K562 (cell line): ENCODE results near the gene DAGLA. TPM values are rescaled to one million over a fixed set of nuclear protein-coding genes. Genes with fewer than 3 reads are reported as not detected.

Experiments used
- ATAC-seq: fragments of 200-7000 bp; cut with Tn5 transposase; 3 replicates; pipeline ENCODE4 v1.9.1; 2020; ENCODE audit warnings: moderate library complexity
- BruUV-seq: library from RNA; stranded (reverse); fragments of 400-500 nt; replicated peaks from 2 replicates; lab custom pipeline; 2021; lab: Mats Ljungman, UMichigan
- CTCF ChIA-PET: fragments of 300-600 bp; formaldehyde crosslinking; extraction: SDS; loops from one replicate; lab custom pipeline; 2021; ENCODE audit warnings: low intra/inter-chr PET ratio; lab: Yijun Ruan, JAX
- POLR2A ChIA-PET: fragments of 300-600, 350-650 bp; sonication (Branson Sonifier 250); formaldehyde crosslinking; extraction: SDS; loops from one replicate; lab custom pipeline; 2021; ENCODE audit warnings: antibody characterized with exemption, inconsistent platforms; lab: Yijun Ruan, JAX
- DNase-seq, 4 experiments: peaks; one replicate each; pipeline versions ENCODE4 v3.0.0 to v3.0.0-alpha.2; 2011 to 2018; ENCODE audit warnings: low spot score in 3 of 4, mixed read lengths in 3 of 4; ENCODE audit errors: extremely low read depth in 1 of 4
- FAIRE-seq: peaks from 2 replicates; lab custom pipeline; 2011; peaks lifted over from hg19 to GRCh38; lab: Jason Lieb, UNC
- H2AFZ ChIP-seq: 2 replicates; pipeline ENCODE4 v1.6.0; 2011; ENCODE audit warnings: low read depth, low read length, control low read depth, inconsistent platforms
- H3K27ac ChIP-seq: fragments of 200-600 bp; 3 replicates; pipeline ENCODE4 v1.8.0; 2011; ENCODE audit warnings: low read depth, mild to moderate bottlenecking, control low read depth, inconsistent platforms, low read length, moderate library complexity, mixed read lengths; ENCODE audit errors: extremely low read depth
- H3K27me3 ChIP-seq, 2 experiments: fragments of 300-600 bp in 1 of 2; 2 replicates in 1 of 2; 3 replicates in 1 of 2; pipeline versions ENCODE4 v1.6.0 to v1.8.0; 2011; ENCODE audit warnings: inconsistent platforms in 2 of 2, low read length in 2 of 2, mild to moderate bottlenecking in 1 of 2, mixed read lengths in 1 of 2, moderate library complexity in 1 of 2; ENCODE audit not compliant: control insufficient read depth in 2 of 2, insufficient read depth in 2 of 2
- H3K36me3 ChIP-seq: fragments of 300-600 bp; 3 replicates; pipeline ENCODE4 v1.8.0; 2011; ENCODE audit warnings: mild to moderate bottlenecking, low read length, inconsistent platforms; ENCODE audit not compliant: control insufficient read depth, insufficient read depth
- H3K4me1 ChIP-seq, 2 experiments: fragments of 200-600 bp in 1 of 2; replicated peaks in 1 of 2; 2 replicates in 1 of 2; 3 replicates in 1 of 2; pipeline versions ENCODE4 v1.5.1 to v1.8.0; 2011; ENCODE audit warnings: inconsistent platforms in 2 of 2, low read length in 2 of 2, mild to moderate bottlenecking in 1 of 2, mixed read lengths in 1 of 2, moderate library complexity in 1 of 2; ENCODE audit not compliant: control insufficient read depth in 2 of 2, insufficient read depth in 2 of 2
- H3K4me2 ChIP-seq: 2 replicates; pipeline ENCODE4 v1.6.1; 2011; ENCODE audit warnings: low read length, control low read depth, inconsistent platforms, mixed read lengths; ENCODE audit not compliant: insufficient read depth
- H3K4me3 ChIP-seq: fragments of 200-600 bp; sonication (generic), shearing (Covaris generic); 2 replicates; pipeline ENCODE4 v1.5.1; 2016; ENCODE audit warnings: control low read depth, inconsistent platforms
- H3K79me2 ChIP-seq: fragments of 200-600 bp; 3 replicates; pipeline ENCODE4 v1.8.0; 2011; ENCODE audit warnings: low read length, inconsistent platforms; ENCODE audit not compliant: control insufficient read depth, insufficient read depth
- H3K9ac ChIP-seq, 2 experiments: 2 replicates each; pipeline versions ENCODE4 v1.6.0 to v1.6.1; 2011; ENCODE audit warnings: low read depth in 2 of 2, low read length in 2 of 2, control low read depth in 1 of 2, inconsistent platforms in 1 of 2, mild to moderate bottlenecking in 1 of 2, mixed read lengths in 1 of 2; ENCODE audit not compliant: insufficient read depth in 1 of 2
- H3K9me1 ChIP-seq: one replicate; pipeline ENCODE4 v1.6.0; 2011; ENCODE audit warnings: inconsistent platforms, mild to moderate bottlenecking, low read length, moderate library complexity; ENCODE audit not compliant: control insufficient read depth, insufficient read depth
- H3K9me3 ChIP-seq: replicated peaks from 2 replicates; pipeline ENCODE4 v1.5.1; 2011; ENCODE audit warnings: low read depth, low read length, inconsistent platforms; ENCODE audit not compliant: control insufficient read depth, insufficient read depth
- H4K20me1 ChIP-seq: replicated peaks from 2 replicates; pipeline ENCODE4 v1.6.1; 2011; ENCODE audit warnings: low read length, inconsistent platforms, mixed read lengths; ENCODE audit not compliant: control insufficient read depth, insufficient read depth
- MYBL2 ChIP-seq, 2 experiments: fragments of 450-650 bp in 1 of 2; sonication (generic) in 1 of 2; formaldehyde crosslinking in 1 of 2; IDR thresholded peaks; 2 replicates each; pipeline versions ENCODE4 v1.6.1 to v1.8.1; 2017 to 2022; ENCODE audit warnings: borderline replicate concordance in 1 of 2, inconsistent platforms in 1 of 2, low read depth in 1 of 2, mild to moderate bottlenecking in 1 of 2, missing genetic modification reagents in 1 of 2, moderate library complexity in 1 of 2
- NFRKB ChIP-seq: fragments of 450-650 bp; IDR thresholded peaks from 2 replicates; pipeline ENCODE4 v1.6.1; 2016; ENCODE audit warnings: low read depth
- SAFB ChIP-seq: fragments of 200-400 bp; formaldehyde crosslinking; IDR thresholded peaks from 2 replicates; pipeline ENCODE4 v1.6.1; 2017; ENCODE audit warnings: low read depth, low read length, borderline replicate concordance
- SNIP1 ChIP-seq: fragments of 450-650 bp; IDR thresholded peaks from 2 replicates; pipeline ENCODE4 v1.7.1; 2017; ENCODE audit warnings: low read depth, mild to moderate bottlenecking
- U2AF2 ChIP-seq: fragments of 200-400 bp; formaldehyde crosslinking; optimal IDR thresholded peaks from 2 replicates; pipeline ENCODE3; 2017; ENCODE audit warnings: low read depth, mild to moderate bottlenecking, low read length
- XRCC4 ChIP-seq: IDR thresholded peaks from one replicate; pipeline ENCODE4 v1.6.1; 2011; ENCODE audit not compliant: insufficient read depth, insufficient read length; ENCODE audit errors: extremely low read depth
- ZFP36 ChIP-seq: fragments of 150-350 bp; IDR thresholded peaks from 2 replicates; pipeline ENCODE4 v1.6.1; 2018; ENCODE audit warnings: low read length, low read depth; ENCODE audit not compliant: partially characterized antibody
- ZFX ChIP-seq: sonication (generic); formaldehyde crosslinking; IDR thresholded peaks from 2 replicates; pipeline ENCODE4 v1.8.0; 2022; ENCODE audit warnings: mild to moderate bottlenecking, missing genetic modification reagents, moderate library complexity
- ZNF143 ChIP-seq: sonication (generic); formaldehyde crosslinking; IDR thresholded peaks from 2 replicates; pipeline ENCODE4 v1.9.0; 2022; ENCODE audit warnings: mild to moderate bottlenecking, missing genetic modification reagents
- WGBS: fragments of 100-300 bp; shearing (Covaris generic); methylation state at CpG from one replicate; pipeline ENCODE4 v1.1.6; 2016; ENCODE audit warnings: low coverage, mixed read lengths; ENCODE audit not compliant: insufficient coverage; ENCODE audit errors: missing lambda C conversion rate; 5-methylcytosine and 5-hydroxymethylcytosine counted together
- in situ Hi-C: fragments of 300-500 bp; cut with MboI; formaldehyde crosslinking; loops from 4 replicates; pipeline ENCODE4 v1.15.0; 2018; ENCODE audit warnings: inconsistent platforms, mixed read lengths
- intact Hi-C: fragments of 100-400 bp; cut with micrococcal nuclease; formaldehyde crosslinking; loops from 2 replicates; pipeline ENCODE4 v1.14.2; 2022
- polyA plus RNA-seq, 8 experiments: library from polyadenylated mRNA; depleted of rRNA in 4 of 8; stranded (reverse) in 5 of 8; unstranded in 3 of 8; fragments of >200 nt; fragmentation: Nextera tagmentation in 2 of 8; fragmentation: Illumina TruSeq in 1 of 8; extraction: Ambion mirVana in 2 of 8; extraction: Trizol in 1 of 8; gene quantifications; 2 replicates each; pipeline versions ENCODE4 v1.2.1 to v1.2.3, GENCODE V29; 2011 to 2014; ENCODE audit warnings: inconsistent platforms in 1 of 8, missing spikeins in 1 of 8
- total RNA-seq, 7 experiments: library from RNA; depleted of rRNA in 6 of 7; stranded (reverse); fragments of >200 nt in 6 of 7; fragmentation: Illumina TruSeq in 2 of 7; extraction: Trizol in 2 of 7; gene quantifications; 2 replicates each; pipeline versions ENCODE4 v1.2.1 to v1.2.3, GENCODE V29; 2011 to 2021; ENCODE audit warnings: low replicate concordance in 1 of 7
- TF ChIP-seq, protein P1 (sequence below): fragments of 200-400 bp; formaldehyde crosslinking; IDR thresholded peaks from 2 replicates; pipeline ENCODE4 v1.6.1; 2017; ENCODE audit warnings: mild to moderate bottlenecking, low read depth, low read length, moderate library complexity
- TF ChIP-seq, protein P2 (sequence below): IDR thresholded peaks from 2 replicates; pipeline ENCODE4 v1.6.1; 2016; ENCODE audit warnings: missing genetic modification characterization, missing compliant biosample characterization
- TF ChIP-seq, protein P3 (sequence below): fragments of 450-650 bp; IDR thresholded peaks from 2 replicates; pipeline ENCODE4 v1.6.1; 2018; ENCODE audit not compliant: partially characterized antibody

DAGLA gene
- total and polyA plus RNA-seq, 9 of the 15 experiments (the other 6 are each of a cell fraction or from before 2014, with no cell fraction given) = 0.03 to 0.16 (median 0.04) TPM; not detected in 4

DNA sequence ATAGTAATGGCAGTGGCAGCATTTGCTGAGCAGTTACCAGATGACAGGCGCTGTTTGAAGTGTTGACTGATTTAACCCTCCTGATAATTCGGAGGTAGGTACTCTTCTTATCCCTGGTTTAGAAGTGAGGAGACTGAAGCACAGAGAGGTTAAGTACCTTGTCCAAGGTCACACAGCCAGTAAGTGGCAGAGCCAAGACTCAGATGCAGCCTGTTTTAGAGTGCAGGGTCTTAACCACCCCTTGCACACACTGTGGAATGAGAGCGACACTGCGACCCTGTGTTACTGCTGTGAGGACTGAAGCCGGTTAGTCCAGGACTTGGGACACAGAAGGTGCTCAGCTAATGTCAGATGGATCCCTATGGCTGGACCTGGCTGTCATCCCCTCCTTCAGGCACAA, 34.7 kb downstream of the DAGLA start (continued):
- TF ChIP-seq ZNF143 (CRISPR knock-in tag) = no peak
- no peak for TF ChIP-seq SAFB
- no peak for TF ChIP-seq NFRKB
- peak; percentile 78 for TF ChIP-seq ZFP36
- TF ChIP-seq, protein P1, sequence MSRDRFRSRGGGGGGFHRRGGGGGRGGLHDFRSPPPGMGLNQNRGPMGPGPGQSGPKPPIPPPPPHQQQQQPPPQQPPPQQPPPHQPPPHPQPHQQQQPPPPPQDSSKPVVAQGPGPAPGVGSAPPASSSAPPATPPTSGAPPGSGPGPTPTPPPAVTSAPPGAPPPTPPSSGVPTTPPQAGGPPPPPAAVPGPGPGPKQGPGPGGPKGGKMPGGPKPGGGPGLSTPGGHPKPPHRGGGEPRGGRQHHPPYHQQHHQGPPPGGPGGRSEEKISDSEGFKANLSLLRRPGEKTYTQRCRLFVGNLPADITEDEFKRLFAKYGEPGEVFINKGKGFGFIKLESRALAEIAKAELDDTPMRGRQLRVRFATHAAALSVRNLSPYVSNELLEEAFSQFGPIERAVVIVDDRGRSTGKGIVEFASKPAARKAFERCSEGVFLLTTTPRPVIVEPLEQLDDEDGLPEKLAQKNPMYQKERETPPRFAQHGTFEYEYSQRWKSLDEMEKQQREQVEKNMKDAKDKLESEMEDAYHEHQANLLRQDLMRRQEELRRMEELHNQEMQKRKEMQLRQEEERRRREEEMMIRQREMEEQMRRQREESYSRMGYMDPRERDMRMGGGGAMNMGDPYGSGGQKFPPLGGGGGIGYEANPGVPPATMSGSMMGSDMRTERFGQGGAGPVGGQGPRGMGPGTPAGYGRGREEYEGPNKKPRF = no peak
- no peak for TF ChIP-seq MYBL2 (IDR thresholded peaks at IDR 0.05; ENCODE audit: low read depth)
- TF ChIP-seq MYBL2 (CRISPR knock-in tag; IDR thresholded peaks at IDR 0.05; ENCODE audit: borderline replicate concordance) = no peak
- no peak for TF ChIP-seq ZFX (CRISPR knock-in tag)
- TF ChIP-seq, all 486 proteins: peak for 4

DNA sequence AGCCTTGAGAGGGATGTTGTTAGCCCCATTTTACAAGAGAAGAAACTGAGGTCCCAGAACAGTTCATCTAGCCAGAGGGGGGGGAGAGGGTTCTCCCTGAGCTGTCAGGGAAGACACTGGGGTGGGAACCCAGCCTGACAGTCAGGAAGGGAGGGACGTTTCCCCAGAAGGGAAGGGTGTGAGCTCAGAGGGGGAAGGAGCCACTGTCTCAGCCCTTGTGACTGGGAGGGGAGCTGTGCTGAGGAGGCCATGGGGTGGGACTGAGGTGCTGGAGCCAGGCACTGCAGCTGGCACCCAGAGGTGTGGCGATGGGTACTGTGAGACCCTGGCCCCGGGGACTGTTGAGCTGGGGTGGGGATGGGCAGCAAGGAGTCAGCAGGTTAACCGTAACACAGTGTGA, 35.7 kb downstream of the DAGLA start:
- WGBS = 4% methylated on average over 3 of the region's 4 CpGs
- CTCF ChIA-PET = no interaction called here
- in situ Hi-C loops (no loop called here), intact Hi-C loops (no loop called here)
- H3K36me3 ChIP-seq = no peaks in the 10 kb centered on the region
- ATAC-seq (no peak), DNase-seq (no peak), FAIRE-seq (no peak)
- no TSS peak for BruUV-seq
- H3K4me3 ChIP-seq = no peak overlapping the region
- H3K79me2 ChIP-seq = no peaks in the 10 kb centered on the region
- peaks cover 0 to 28% of the 10 kb centered on the region in 2 experiments; a peak in 3 of 5 replicates for H3K4me1 ChIP-seq
- no peaks in the 10 kb centered on the region for H3K9me3 ChIP-seq
- peak overlapping the region in 1 of 2 experiments; percentile 59; a peak in 1 of 4 replicates for H3K9ac ChIP-seq
- POLR2A ChIA-PET = no interaction called here
- no peaks in the 10 kb centered on the region for H3K9me1 ChIP-seq
- H3K4me2 ChIP-seq = no peak overlapping the region
- no peak overlapping the region for H3K27ac ChIP-seq
- peaks cover under 1% of the 10 kb centered on the region; the same call in 1 of the 2 replicates for H4K20me1 ChIP-seq
- H3K27me3 ChIP-seq = peaks cover 16 to 63% of the 10 kb centered on the region in 2 experiments; a peak in 4 of 5 replicates
- H2AFZ ChIP-seq = no peak overlapping the region
- TF ChIP-seq SNIP1 (no peak), U2AF2 (no peak), XRCC4 (no peak)
- TF ChIP-seq, protein P2, sequence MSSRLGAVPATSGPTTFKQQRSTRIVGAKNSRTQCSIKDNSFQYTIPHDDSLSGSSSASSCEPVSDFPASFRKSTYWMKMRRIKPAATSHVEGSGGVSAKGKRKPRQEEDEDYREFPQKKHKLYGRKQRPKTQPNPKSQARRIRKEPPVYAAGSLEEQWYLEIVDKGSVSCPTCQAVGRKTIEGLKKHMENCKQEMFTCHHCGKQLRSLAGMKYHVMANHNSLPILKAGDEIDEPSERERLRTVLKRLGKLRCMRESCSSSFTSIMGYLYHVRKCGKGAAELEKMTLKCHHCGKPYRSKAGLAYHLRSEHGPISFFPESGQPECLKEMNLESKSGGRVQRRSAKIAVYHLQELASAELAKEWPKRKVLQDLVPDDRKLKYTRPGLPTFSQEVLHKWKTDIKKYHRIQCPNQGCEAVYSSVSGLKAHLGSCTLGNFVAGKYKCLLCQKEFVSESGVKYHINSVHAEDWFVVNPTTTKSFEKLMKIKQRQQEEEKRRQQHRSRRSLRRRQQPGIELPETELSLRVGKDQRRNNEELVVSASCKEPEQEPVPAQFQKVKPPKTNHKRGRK = no peak
- TF ChIP-seq, protein P3, sequence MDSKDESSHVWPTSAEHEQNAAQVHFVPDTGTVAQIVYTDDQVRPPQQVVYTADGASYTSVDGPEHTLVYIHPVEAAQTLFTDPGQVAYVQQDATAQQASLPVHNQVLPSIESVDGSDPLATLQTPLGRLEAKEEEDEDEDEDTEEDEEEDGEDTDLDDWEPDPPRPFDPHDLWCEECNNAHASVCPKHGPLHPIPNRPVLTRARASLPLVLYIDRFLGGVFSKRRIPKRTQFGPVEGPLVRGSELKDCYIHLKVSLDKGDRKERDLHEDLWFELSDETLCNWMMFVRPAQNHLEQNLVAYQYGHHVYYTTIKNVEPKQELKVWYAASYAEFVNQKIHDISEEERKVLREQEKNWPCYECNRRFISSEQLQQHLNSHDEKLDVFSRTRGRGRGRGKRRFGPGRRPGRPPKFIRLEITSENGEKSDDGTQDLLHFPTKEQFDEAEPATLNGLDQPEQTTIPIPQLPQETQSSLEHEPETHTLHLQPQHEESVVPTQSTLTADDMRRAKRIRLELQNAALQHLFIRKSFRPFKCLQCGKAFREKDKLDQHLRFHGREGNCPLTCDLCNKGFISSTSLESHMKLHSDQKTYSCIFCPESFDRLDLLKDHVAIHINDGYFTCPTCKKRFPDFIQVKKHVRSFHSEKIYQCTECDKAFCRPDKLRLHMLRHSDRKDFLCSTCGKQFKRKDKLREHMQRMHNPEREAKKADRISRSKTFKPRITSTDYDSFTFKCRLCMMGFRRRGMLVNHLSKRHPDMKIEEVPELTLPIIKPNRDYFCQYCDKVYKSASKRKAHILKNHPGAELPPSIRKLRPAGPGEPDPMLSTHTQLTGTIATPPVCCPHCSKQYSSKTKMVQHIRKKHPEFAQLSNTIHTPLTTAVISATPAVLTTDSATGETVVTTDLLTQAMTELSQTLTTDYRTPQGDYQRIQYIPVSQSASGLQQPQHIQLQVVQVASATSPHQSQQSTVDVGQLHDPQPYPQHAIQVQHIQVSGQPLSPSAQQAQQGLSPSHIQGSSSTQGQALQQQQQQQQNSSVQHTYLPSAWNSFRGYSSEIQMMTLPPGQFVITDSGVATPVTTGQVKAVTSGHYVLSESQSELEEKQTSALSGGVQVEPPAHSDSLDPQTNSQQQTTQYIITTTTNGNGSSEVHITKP = no peak
